Erythroblast (primary cell): Measurements from ENCODE around the gene TMEM132C.

Source experiments
- GATA1 ChIP-seq: IDR thresholded peaks from 2 replicates; pipeline ENCODE4 v1.6.1; 2011; ENCODE audit warnings: low read depth, mild to moderate bottlenecking, control low read depth, low read length, moderate library complexity
- POLR2A ChIP-seq: IDR thresholded peaks from 2 replicates; pipeline ENCODE4 v1.6.1; 2011; ENCODE audit warnings: mild to moderate bottlenecking, low read length

- no peak for TF ChIP-seq POLR2A
- TF ChIP-seq GATA1: no peak
These were observed 5.2 kb upstream of the TMEM132C start for GRCh38 chr12:128261757-128262156.
